Thyroid gland (tissue), 4 donors: ENCODE measurements around the gene ERG28.

ENCODE experiments used
- CTCF ChIP-seq, 6 experiments: fragments of 200-600 bp in 3 of 6; fragments of 450-650 bp in 3 of 6; sonication (generic) in 3 of 6; IDR thresholded peaks; one replicate each; pipeline ENCODE4 v1.5.1; 2016 to 2019; ENCODE audit warnings: antibody characterized with exemption in 6 of 6, mild to moderate bottlenecking in 2 of 6, inconsistent platforms in 1 of 6, moderate library complexity in 1 of 6
- POLR2A ChIP-seq, 2 donors: fragments of 450-650 bp; IDR thresholded peaks; one replicate each; pipeline ENCODE4 v1.6.1; 2017; ENCODE audit warnings: antibody characterized with exemption in 2 of 2, mild to moderate bottlenecking in 2 of 2, moderate library complexity in 1 of 2

- TF ChIP-seq CTCF (IDR thresholded peaks at IDR 0.05), result no peak
- no peak for TF ChIP-seq POLR2A (IDR thresholded peaks at IDR 0.05)
Measured at GRCh38 chr14:75661499-75661814, 781 bp upstream of the ERG28 start.
